Measurements from ENCODE around the gene ARF4. TPM values are rescaled to one million over a fixed set of nuclear protein-coding genes. Genes with fewer than 3 reads are reported as not detected.

Gene ARF4
- 183 and 192 TPM in 2 replicates for total RNA-seq

DNA sequence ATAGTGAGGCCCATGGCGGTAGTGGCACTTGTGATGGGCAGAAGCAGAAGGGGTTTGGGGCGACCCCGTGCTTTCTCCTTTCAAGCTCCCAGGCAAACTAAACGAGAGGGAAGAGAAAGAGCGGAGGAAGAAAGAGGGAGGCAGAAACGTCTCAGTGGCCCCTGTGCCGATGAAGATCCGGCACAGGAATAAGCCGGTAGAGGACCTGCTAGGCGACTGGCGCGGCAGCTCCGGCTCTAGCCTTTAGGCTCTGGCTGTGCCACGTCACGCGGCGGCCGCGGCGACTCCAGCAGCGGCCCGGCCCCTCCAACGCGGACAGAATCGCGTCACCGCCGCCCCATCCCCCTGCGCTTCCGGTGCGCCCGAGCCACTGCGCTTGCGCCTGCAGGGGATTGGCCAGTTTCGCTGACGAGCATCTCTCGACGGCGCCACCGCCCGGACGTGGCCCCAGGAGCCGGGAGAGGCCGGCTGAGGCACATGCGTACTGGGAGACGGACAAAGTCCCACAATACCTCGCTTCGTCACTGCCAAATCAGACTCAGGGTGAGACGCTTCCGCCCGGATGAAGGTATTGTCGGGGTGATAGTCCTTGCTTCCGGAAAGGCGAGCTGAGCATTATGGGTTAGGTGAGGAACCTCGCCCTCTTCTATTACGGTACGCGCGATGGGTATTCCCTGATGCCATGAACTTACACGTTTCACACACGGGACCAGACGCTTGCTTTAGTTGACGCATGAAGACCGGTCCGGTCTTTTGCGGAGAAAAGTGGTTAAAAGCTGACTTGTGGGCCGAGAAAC lies at the start of gene ARF4:
Gene ARF4, minus strand, starts transcription at position 218 of the 797 bp plus-strand sequence. Its CDS starts 204 bp downstream, at position 14.

DNA sequence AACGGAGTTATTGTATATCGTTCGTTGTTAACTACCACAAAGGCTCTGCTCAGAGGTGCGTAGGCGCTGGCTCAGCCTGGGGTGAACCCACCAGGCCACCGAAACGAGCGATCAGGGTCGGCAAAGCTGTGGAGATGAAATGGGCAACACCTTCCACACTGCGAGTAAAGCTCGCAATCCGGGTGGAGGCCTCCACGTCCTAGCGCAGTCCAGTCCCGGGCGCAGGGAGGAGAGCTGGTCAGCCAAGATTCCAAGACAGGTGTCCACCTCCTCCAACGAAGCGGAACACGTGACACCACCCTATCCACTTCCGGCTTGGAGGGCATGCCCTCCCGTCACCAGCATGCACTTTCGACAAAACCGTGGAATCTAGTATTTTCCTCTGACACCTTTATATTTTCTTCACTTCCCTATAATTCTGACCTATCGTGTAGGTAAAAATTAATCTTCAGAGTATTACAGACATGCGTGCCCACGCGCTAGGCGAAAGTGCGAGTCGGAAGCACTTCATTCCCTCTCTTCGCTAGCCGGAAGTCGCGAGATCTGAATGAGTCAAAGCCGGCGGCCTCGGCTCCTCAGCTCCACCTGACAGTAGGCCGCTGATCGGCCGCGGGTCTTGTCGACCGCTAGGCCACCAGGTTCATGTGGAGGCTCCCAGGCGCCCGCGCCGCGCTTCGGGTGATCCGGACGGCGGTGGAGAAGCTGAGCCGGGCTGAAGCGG lies 41.2 kb downstream of the ARF4 start, which contains the start of gene PDE12:
Gene PDE12, plus strand, starts transcription at position 537 of the 721 bp plus-strand sequence. Its CDS starts 106 bp downstream, at position 643.

DNA sequence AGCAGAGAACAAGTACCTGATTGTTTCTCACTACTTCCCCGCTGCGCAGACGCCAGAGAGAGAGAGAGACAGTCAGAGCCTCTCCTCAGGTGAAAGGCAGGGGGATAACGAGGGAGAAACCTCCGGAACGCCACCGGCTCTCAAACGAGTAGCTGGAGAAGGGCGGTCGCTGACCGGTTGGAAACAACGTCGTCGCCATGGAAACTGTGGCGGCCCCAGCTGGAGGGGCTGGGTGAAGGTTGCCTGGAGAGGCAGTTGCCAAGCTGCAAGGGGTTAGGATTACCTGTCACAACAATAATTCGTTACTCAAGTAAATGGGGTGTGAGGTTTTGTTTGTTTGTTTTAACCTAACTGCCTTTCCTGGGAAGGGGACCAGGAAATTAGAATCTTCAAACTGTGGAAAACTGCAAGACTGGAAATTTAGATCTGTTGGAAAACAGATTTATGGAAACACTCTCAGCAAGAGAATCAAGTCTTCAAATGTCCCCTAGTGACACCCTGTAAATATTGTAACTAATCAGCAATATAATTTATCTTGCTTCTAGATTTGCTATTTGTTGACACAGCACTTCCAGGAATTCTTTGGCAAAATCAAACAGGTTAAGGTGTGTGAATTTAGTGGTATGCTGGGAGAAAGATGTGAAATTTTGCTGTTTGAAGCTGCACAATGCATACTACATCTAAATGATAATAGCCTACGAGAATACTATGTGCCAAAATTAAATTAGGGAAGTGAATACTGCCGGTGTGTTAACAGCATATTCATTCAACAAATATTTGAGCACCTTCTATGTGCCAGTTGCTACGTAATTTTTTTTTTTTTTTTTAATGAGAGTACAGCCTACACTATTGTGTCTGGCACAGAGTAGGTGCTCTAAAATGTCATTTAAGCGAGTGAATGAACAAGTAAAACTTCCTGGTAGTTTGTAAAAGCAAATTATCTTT lies 52.7 kb downstream of the ARF4 start, which contains the start of gene DNAH12:
Gene DNAH12, minus strand, starts transcription at position 164 of the 945 bp plus-strand sequence. CDS start 1,474 bp downstream, outside the sequence.

Other genes starting within 250 kb of the ARF4 start
- gene DNAH12, start 53.0 kb downstream of the ARF4 start, total RNA-seq, result under 0.01 and 0.17 TPM in 2 replicates
- 15.0 and 21.7 TPM in 2 replicates for gene PDE12, start 41.1 kb downstream of the ARF4 start, total RNA-seq
- 13.2 and 19.2 TPM in 2 replicates for gene DENND6A, start 95.7 kb upstream of the ARF4 start, total RNA-seq
- 42.3 and 51.2 TPM in 2 replicates for gene SLMAP, start 159.0 kb upstream of the ARF4 start, total RNA-seq